Sigmoid colon (tissue), 4 donors: ENCODE measurements around the gene HDHD2.

ENCODE experiments used
- CTCF ChIP-seq, 4 experiments: fragments of 450-650 bp in 3 of 4; fragments of 200-600 bp in 1 of 4; IDR thresholded peaks; one replicate each; pipeline ENCODE4 v1.5.1; 2016 to 2019; ENCODE audit warnings: antibody characterized with exemption in 4 of 4, mild to moderate bottlenecking in 3 of 4, moderate library complexity in 2 of 4
- POLR2AphosphoS5 ChIP-seq, 4 donors: sonication (generic); formaldehyde crosslinking; IDR thresholded peaks; one replicate each; pipeline ENCODE4 v1.6.1; 2017; ENCODE audit warnings: antibody characterized with exemption in 4 of 4

GRCh38 chr18:47067648-47068047 lies 82.7 kb downstream of the HDHD2 start:
- TF ChIP-seq CTCF (IDR thresholded peaks at IDR 0.05) (no peak), POLR2AphosphoS5 (IDR thresholded peaks at IDR 0.05) (no peak)
